GM19328 (cell line): Measurements from ENCODE around the gene HNMT.
A peak's percentile ranks its signal among the peaks of the same experiment; 100 is the strongest.

Experiments
- ATAC-seq: cut with Tn5 transposase; IDR thresholded peaks from one replicate; pipeline ENCODE4 v1.9.1; 2021; ENCODE audit warnings: mild to moderate bottlenecking, moderate library complexity; ENCODE audit not compliant: unreplicated experiment

HNMT gene

GRCh38 chr2:138009622-138010021 is 45.3 kb downstream of the HNMT start:
- no peak for ATAC-seq

- no peak for ATAC-seq
These were observed 46.6 kb downstream of the HNMT start for GRCh38 chr2:138010890-138011289.

- no peak for ATAC-seq
These were observed 47.8 kb downstream of the HNMT start for GRCh38 chr2:138012082-138012481.

- ATAC-seq = no peak
These were observed 48.7 kb downstream of the HNMT start for GRCh38 chr2:138012968-138013367.

GRCh38 chr2:138013639-138014038 is 49.4 kb downstream of the HNMT start:
- no peak for ATAC-seq

- no peak for ATAC-seq
These were observed 51.2 kb downstream of the HNMT start for GRCh38 chr2:138015494-138015893.

- no peak for ATAC-seq
These were observed 52.2 kb downstream of the HNMT start for GRCh38 chr2:138016351-138017087.

- no peak for ATAC-seq
These were observed 53.6 kb downstream of the HNMT start for GRCh38 chr2:138017824-138018223.

GRCh38 chr2:138018866-138019688 is 54.8 kb downstream of the HNMT start:
- ATAC-seq = no peak

- no peak for ATAC-seq
These were observed 56.2 kb downstream of the HNMT start for GRCh38 chr2:138020432-138020831.

GRCh38 chr2:138021154-138021553 is 56.9 kb downstream of the HNMT start:
- no peak for ATAC-seq

- no peak for ATAC-seq
These were observed 59.0 kb downstream of the HNMT start for GRCh38 chr2:138023298-138023697.

GRCh38 chr2:138023976-138024375 is 59.7 kb downstream of the HNMT start:
- no peak for ATAC-seq

GRCh38 chr2:138026111-138027020 is 62.1 kb downstream of the HNMT start:
- ATAC-seq = no peak

- peak; percentile 41 for ATAC-seq
These were observed 64.3 kb downstream of the HNMT start for GRCh38 chr2:138028538-138028937.

- no peak for ATAC-seq
These were observed 65.0 kb downstream of the HNMT start for GRCh38 chr2:138029276-138029675.

GRCh38 chr2:138030459-138030858 is 66.2 kb downstream of the HNMT start:
- ATAC-seq = no peak

- no peak for ATAC-seq
These were observed 68.1 kb downstream of the HNMT start for GRCh38 chr2:138032334-138032733.

GRCh38 chr2:138034536-138034935 is 70.3 kb downstream of the HNMT start:
- no peak for ATAC-seq

- no peak for ATAC-seq
These were observed 71.4 kb downstream of the HNMT start for GRCh38 chr2:138035608-138036217.

- ATAC-seq = no peak
These were observed 72.2 kb downstream of the HNMT start for GRCh38 chr2:138036522-138036921.
